Neural cell (in vitro differentiated cells): ENCODE data around the gene CUBN. TPM values are rescaled to one million over a fixed set of nuclear protein-coding genes. Genes with fewer than 3 reads are reported as not detected.

Experiments
- H2AFZ ChIP-seq: fragments of 200-600, 300-800 bp; sonication (generic), shearing (Covaris generic); 2 replicates; pipeline ENCODE4 v1.6.0; 2014; ENCODE audit warnings: low read depth, mild to moderate bottlenecking, antibody characterized with exemption, low read length, moderate library complexity
- H3F3A ChIP-seq: fragments of 200-600 bp; shearing (Covaris generic); 2 replicates; pipeline ENCODE4 v1.6.1; 2016; ENCODE audit warnings: mild to moderate bottlenecking, moderate library complexity, mixed read lengths, antibody characterized with exemption, low read length; ENCODE audit not compliant: insufficient read depth, poor library complexity, severe bottlenecking
- H3K27ac ChIP-seq: fragments of 200-600, 300-800 bp; sonication (generic), shearing (Covaris generic); 2 replicates; pipeline ENCODE4 v1.5.1; 2014; ENCODE audit warnings: mild to moderate bottlenecking, low read length, moderate library complexity
- H3K27me3 ChIP-seq: fragments of 300-800, 200-600 bp; sonication (generic), shearing (Covaris generic); 2 replicates; pipeline ENCODE4 v1.6.0; 2014; ENCODE audit warnings: mild to moderate bottlenecking, low read depth, low read length, moderate library complexity; ENCODE audit not compliant: insufficient read depth
- H3K36me3 ChIP-seq: fragments of 300-800, 200-600 bp; sonication (generic), shearing (Covaris generic); 2 replicates; pipeline ENCODE4 v1.5.1; 2014; ENCODE audit warnings: mild to moderate bottlenecking, antibody characterized with exemption, low read length, moderate library complexity; ENCODE audit not compliant: insufficient read depth
- H3K4me2 ChIP-seq: fragments of 300-800, 200-600 bp; sonication (generic), shearing (Covaris generic); 2 replicates; pipeline ENCODE4 v1.6.0; 2014; ENCODE audit warnings: mild to moderate bottlenecking, low read length
- H3K4me3 ChIP-seq: fragments of 300-800, 200-600 bp; sonication (generic), shearing (Covaris generic); 2 replicates; pipeline ENCODE4 v1.5.1; 2014; ENCODE audit warnings: mild to moderate bottlenecking, low read length, moderate library complexity
- H3K79me2 ChIP-seq: fragments of 200-600 bp; shearing (Covaris generic); replicated peaks from 2 replicates; pipeline ENCODE4 v1.6.0; 2014; ENCODE audit warnings: mild to moderate bottlenecking, low read length, moderate library complexity; ENCODE audit not compliant: insufficient read depth
- H3K9ac ChIP-seq: fragments of 300-800, 200-600 bp; sonication (generic), shearing (Covaris generic); 2 replicates; pipeline ENCODE4 v1.6.1; 2016; ENCODE audit warnings: mild to moderate bottlenecking, low read length, mixed read lengths
- H3K9me2 ChIP-seq: fragments of 200-600 bp; shearing (Covaris generic); 2 replicates; pipeline ENCODE4 v1.6.1; 2016; ENCODE audit warnings: mild to moderate bottlenecking, low read length, mixed read lengths; ENCODE audit not compliant: insufficient read depth
- H3K9me3 ChIP-seq: fragments of 200-600, 300-800 bp; sonication (generic), shearing (Covaris generic); 2 replicates; pipeline ENCODE4 v1.6.1; 2016; ENCODE audit warnings: mild to moderate bottlenecking, mixed run types, low read length, moderate library complexity, mixed read lengths
- H4K20me1 ChIP-seq: fragments of 200-600 bp; shearing (Covaris generic); 2 replicates; pipeline ENCODE4 v1.6.1; 2016; ENCODE audit warnings: mild to moderate bottlenecking, mixed run types; ENCODE audit not compliant: insufficient read depth
- EP300 ChIP-seq: fragments of 450-650 bp; conservative IDR thresholded peaks from 2 replicates; pipeline ENCODE4 v1.6.1; 2014; ENCODE audit warnings: antibody characterized with exemption, mild to moderate bottlenecking, moderate library complexity; ENCODE audit not compliant: poor library complexity, severe bottlenecking
- EZH2 ChIP-seq: fragments of 200-600, 300-800 bp; shearing (Covaris generic), sonication (generic); IDR thresholded peaks from 2 replicates; pipeline ENCODE4 v1.6.1; 2014; ENCODE audit warnings: antibody characterized with exemption, low read length, borderline replicate concordance, mild to moderate bottlenecking; ENCODE audit not compliant: insufficient read depth, poor library complexity, severe bottlenecking
- MXI1 ChIP-seq: fragments of 450-650 bp; conservative IDR thresholded peaks from 2 replicates; pipeline ENCODE4 v1.6.1; 2014; ENCODE audit warnings: antibody characterized with exemption, mild to moderate bottlenecking; ENCODE audit not compliant: poor library complexity, severe bottlenecking
- POLR2AphosphoS5 ChIP-seq: IDR thresholded peaks from 2 replicates; pipeline ENCODE4 v1.6.1; 2012
- RAD21 ChIP-seq: fragments of 450-650 bp; conservative IDR thresholded peaks from 2 replicates; pipeline ENCODE4 v1.6.1; 2014; ENCODE audit warnings: antibody characterized with exemption, mild to moderate bottlenecking, moderate library complexity
- SMC3 ChIP-seq: fragments of 450-650 bp; conservative IDR thresholded peaks from 2 replicates; pipeline ENCODE4 v1.6.1; 2014; ENCODE audit warnings: antibody characterized with exemption, mild to moderate bottlenecking, moderate library complexity; ENCODE audit not compliant: poor library complexity
- TAF1 ChIP-seq: IDR thresholded peaks from 2 replicates; pipeline ENCODE4 v1.6.1; 2012; ENCODE audit warnings: low read depth
- polyA plus RNA-seq: library from polyadenylated mRNA; depleted of rRNA; stranded (reverse); fragments of >200 nt; gene quantifications from 2 replicates; pipeline ENCODE4 v1.2.3, GENCODE V29; 2014
- TF ChIP-seq, protein P1 (sequence below): fragments of 450-650 bp; IDR thresholded peaks from 2 replicates; pipeline ENCODE4 v1.5.1; 2014; ENCODE audit warnings: antibody characterized with exemption, mild to moderate bottlenecking, moderate library complexity; ENCODE audit not compliant: poor library complexity, severe bottlenecking
- TF ChIP-seq, protein P2 (sequence below): IDR thresholded peaks from 2 replicates; pipeline ENCODE4 v1.6.1; 2012; ENCODE audit warnings: borderline replicate concordance

CUBN gene
- polyA plus RNA-seq, 1 donor from 2014 or later, result 7.1 TPM

DNA sequence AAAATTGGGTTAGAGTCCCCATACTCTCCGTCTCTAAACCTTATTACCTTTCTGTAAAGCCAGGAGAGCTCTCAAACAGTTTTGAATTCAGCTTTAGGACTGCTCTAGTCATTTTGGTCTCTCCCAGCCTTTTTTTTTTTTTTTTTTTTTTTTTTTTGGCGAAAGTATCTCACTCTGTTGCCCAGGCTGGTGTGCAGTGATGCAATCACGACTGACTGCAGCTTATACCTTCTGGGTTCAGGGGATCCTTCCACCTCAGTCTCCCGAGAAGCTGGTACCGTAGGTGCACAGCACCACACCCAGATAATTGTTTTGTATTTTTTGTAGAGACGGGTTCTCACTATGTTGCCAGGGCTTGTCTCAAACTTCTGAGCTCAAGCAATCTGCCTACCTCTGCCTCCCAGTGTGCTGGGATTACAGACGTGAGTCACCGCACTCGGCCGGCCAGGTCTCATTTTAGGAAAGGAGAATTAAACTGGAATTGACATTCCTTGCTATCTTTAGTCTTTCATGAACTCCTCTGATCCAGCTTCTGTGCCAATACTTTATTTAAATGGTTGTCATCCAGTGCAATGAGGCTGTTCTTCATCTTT lies 281.0 kb downstream of the CUBN start:
- H3F3A ChIP-seq, result no peaks in the 10 kb centered on the region
- no peaks in the 10 kb centered on the region for H4K20me1 ChIP-seq
- H3K36me3 ChIP-seq, result no peaks in the 10 kb centered on the region
- no peak overlapping the region for H2AFZ ChIP-seq
- H3K9me3 ChIP-seq, result no peaks in the 10 kb centered on the region
- H3K27ac ChIP-seq, result no peak overlapping the region
- H3K4me3 ChIP-seq, result no peak overlapping the region
- H3K27me3 ChIP-seq, result no peaks in the 10 kb centered on the region
- H3K9ac ChIP-seq, result no peak overlapping the region
- H3K9me2 ChIP-seq, result no peaks in the 10 kb centered on the region
- no peaks in the 10 kb centered on the region for H3K79me2 ChIP-seq
- TF ChIP-seq, protein P1, sequence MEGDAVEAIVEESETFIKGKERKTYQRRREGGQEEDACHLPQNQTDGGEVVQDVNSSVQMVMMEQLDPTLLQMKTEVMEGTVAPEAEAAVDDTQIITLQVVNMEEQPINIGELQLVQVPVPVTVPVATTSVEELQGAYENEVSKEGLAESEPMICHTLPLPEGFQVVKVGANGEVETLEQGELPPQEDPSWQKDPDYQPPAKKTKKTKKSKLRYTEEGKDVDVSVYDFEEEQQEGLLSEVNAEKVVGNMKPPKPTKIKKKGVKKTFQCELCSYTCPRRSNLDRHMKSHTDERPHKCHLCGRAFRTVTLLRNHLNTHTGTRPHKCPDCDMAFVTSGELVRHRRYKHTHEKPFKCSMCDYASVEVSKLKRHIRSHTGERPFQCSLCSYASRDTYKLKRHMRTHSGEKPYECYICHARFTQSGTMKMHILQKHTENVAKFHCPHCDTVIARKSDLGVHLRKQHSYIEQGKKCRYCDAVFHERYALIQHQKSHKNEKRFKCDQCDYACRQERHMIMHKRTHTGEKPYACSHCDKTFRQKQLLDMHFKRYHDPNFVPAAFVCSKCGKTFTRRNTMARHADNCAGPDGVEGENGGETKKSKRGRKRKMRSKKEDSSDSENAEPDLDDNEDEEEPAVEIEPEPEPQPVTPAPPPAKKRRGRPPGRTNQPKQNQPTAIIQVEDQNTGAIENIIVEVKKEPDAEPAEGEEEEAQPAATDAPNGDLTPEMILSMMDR, result no peak
- TF ChIP-seq SMC3 (no peak), EP300 (no peak), POLR2AphosphoS5 (no peak), TAF1 (no peak), MXI1 (no peak), EZH2 (no peak), RAD21 (no peak)
- TF ChIP-seq, protein P2, sequence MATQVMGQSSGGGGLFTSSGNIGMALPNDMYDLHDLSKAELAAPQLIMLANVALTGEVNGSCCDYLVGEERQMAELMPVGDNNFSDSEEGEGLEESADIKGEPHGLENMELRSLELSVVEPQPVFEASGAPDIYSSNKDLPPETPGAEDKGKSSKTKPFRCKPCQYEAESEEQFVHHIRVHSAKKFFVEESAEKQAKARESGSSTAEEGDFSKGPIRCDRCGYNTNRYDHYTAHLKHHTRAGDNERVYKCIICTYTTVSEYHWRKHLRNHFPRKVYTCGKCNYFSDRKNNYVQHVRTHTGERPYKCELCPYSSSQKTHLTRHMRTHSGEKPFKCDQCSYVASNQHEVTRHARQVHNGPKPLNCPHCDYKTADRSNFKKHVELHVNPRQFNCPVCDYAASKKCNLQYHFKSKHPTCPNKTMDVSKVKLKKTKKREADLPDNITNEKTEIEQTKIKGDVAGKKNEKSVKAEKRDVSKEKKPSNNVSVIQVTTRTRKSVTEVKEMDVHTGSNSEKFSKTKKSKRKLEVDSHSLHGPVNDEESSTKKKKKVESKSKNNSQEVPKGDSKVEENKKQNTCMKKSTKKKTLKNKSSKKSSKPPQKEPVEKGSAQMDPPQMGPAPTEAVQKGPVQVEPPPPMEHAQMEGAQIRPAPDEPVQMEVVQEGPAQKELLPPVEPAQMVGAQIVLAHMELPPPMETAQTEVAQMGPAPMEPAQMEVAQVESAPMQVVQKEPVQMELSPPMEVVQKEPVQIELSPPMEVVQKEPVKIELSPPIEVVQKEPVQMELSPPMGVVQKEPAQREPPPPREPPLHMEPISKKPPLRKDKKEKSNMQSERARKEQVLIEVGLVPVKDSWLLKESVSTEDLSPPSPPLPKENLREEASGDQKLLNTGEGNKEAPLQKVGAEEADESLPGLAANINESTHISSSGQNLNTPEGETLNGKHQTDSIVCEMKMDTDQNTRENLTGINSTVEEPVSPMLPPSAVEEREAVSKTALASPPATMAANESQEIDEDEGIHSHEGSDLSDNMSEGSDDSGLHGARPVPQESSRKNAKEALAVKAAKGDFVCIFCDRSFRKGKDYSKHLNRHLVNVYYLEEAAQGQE, result no peak
- no peak overlapping the region for H3K4me2 ChIP-seq

DNA sequence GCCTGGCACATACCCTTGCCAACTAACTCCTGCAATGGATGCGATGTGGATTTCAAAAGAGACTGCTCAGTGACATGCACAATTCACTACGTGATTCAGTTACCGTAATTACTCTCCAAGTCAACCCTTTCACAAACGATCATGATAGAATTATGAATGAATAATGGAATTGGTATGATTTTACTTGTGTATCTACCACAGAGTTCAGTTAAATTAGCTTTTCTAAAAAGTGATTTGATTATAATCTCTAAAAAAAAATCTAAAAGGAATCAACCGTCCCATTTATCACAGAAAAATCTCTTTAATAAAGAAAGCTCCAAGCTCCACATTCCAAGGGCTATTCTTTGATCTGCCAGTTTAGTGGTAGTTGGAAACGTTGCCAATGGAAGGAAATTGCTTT lies 282.0 kb downstream of the CUBN start:
- Histone ChIP-seq H3K27me3 (no peaks in the 10 kb centered on the region), H2AFZ (no peak overlapping the region), H3K4me2 (no peak overlapping the region), H3K79me2 (no peaks in the 10 kb centered on the region), H3K9me2 (no peaks in the 10 kb centered on the region), H3K4me3 (no peak overlapping the region), H3F3A (no peaks in the 10 kb centered on the region), H4K20me1 (no peaks in the 10 kb centered on the region), H3K27ac (no peak overlapping the region), H3K9me3 (no peaks in the 10 kb centered on the region), H3K9ac (no peak overlapping the region), H3K36me3 (no peaks in the 10 kb centered on the region)
- no peak for TF ChIP-seq EP300

DNA sequence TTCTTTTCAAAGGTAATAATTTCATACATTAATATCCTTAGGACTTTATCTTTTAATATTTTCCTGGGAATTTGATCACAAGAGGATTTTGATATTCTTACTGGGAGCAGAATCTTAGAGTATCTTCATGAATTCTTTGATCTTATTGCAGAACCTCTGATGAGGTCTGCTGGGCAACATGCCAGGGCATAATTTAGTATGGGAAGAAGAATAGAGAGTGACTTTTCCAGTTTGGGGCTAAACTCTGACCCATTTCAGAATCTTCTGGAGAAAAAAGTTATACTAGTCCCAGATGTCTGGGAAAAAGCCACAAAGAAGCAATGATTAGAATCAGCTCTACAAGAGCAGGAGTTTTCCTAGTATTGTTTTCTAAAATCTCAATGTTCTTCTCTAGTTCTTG lies 284.4 kb downstream of the CUBN start:
- no peak overlapping the region for H3K27ac ChIP-seq
- no peaks in the 10 kb centered on the region for H3K9me2 ChIP-seq
- no peak overlapping the region for H3K4me3 ChIP-seq
- H3K36me3 ChIP-seq, result no peaks in the 10 kb centered on the region
- H3K79me2 ChIP-seq, result no peaks in the 10 kb centered on the region
- H3K9ac ChIP-seq, result no peak overlapping the region
- no peaks in the 10 kb centered on the region for H4K20me1 ChIP-seq
- H3K4me2 ChIP-seq, result no peak overlapping the region
- TF ChIP-seq EP300, result no peak
- no peak for TF ChIP-seq EZH2
- TF ChIP-seq SMC3, result no peak
- TF ChIP-seq RAD21, result no peak
- TF ChIP-seq POLR2AphosphoS5, result no peak
- TF ChIP-seq, protein P1, result no peak
- TF ChIP-seq, protein P2, result no peak
- no peak for TF ChIP-seq MXI1
- no peak for TF ChIP-seq TAF1
- H3K9me3 ChIP-seq, result no peaks in the 10 kb centered on the region
- no peaks in the 10 kb centered on the region for H3K27me3 ChIP-seq
- H2AFZ ChIP-seq, result no peak overlapping the region
- no peaks in the 10 kb centered on the region for H3F3A ChIP-seq
